ENCODE results near the gene CDC14C.

The CDC14C gene

DNA sequence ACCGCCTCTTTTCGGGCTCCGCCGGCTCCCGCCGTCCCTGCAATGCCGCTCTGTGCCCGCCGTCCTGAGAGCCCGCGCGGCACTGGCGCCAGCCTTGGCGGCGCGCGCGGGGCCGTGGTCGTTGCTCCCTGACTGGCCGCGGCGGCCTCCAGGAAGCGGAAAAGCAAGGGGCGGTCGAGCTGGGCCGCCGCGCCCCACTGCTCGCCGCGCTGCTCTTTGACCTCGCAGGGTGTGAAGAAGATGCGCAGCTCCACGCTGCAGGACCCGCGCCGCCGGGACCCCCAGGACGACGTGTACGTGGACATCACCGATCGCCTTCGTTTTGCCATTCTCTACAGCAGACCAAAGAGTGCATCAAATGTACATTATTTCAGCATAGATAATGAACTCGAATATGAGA is at the start of gene CDC14C:
CDC14C (plus strand) TSS at position 115 of the 400 bp plus-strand sequence; CDS start at position 241, 126 bp downstream.
- no peak for DNase-seq (ENCODE audit: low spot score)
- TF ChIP-seq, protein P1, sequence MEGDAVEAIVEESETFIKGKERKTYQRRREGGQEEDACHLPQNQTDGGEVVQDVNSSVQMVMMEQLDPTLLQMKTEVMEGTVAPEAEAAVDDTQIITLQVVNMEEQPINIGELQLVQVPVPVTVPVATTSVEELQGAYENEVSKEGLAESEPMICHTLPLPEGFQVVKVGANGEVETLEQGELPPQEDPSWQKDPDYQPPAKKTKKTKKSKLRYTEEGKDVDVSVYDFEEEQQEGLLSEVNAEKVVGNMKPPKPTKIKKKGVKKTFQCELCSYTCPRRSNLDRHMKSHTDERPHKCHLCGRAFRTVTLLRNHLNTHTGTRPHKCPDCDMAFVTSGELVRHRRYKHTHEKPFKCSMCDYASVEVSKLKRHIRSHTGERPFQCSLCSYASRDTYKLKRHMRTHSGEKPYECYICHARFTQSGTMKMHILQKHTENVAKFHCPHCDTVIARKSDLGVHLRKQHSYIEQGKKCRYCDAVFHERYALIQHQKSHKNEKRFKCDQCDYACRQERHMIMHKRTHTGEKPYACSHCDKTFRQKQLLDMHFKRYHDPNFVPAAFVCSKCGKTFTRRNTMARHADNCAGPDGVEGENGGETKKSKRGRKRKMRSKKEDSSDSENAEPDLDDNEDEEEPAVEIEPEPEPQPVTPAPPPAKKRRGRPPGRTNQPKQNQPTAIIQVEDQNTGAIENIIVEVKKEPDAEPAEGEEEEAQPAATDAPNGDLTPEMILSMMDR (IDR thresholded peaks at IDR 0.05; ENCODE audit: extremely low read depth, missing control alignments): no peak

DNA sequence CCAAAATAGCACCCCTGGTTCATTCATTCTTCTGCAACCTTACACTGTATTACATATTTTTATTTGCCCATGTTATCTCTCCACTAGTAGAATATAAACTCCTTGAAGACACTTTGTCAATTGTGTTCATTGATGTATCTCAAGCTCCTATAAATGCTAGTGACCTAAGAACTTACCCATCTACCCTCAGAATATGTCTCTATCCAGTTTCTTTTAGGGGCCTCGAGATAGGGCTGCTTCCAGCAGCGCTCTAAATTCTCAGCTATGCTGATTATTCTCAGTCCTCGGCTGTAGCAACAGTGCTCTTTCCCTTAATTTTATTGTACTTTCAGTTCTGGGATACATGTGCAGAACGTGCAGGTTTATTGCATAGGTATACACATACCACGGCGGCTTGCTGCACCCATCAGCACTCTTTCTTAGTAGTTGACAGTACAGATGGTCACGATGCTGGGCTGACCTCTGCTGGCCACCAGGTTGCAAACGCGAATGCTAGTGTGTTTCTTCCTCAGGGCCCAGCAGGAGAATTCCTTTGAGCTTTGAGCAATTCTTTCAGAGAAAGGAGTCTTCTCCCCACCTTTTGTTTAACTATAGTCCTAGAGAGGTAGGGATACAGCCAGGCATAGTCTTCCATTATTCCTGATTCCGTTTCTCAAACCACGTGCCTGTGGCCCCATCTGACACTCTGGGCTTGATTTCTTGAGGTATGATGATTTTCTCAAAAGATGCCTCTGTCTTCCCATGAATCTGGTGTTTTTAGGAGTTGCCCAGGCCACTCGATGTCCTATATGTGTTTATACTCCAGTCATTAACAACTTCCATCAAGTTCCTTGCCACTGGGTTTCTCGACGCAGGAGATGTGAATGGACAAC is 49.1 kb upstream of the CDC14C start:
- DNase-seq (ENCODE audit: low spot score): no peak

DNA sequence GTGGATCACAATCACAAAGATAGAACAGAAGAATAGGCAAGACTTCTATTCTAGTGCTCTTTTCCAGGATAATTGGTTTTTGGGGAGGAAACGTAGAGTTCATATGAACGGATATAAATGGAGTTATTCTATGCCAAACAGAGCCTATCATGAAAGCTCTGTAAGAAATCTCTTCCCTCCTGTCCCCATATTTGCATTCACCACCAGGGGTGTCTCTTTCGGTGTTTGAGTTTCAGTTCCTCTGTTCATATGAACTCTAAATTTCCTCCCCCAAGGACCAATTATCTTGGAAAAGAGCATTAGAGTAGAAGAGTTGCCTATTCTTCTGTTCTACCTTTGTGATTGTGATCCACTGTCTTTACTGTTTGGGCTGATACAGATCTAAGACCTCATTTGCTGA is 48.3 kb upstream of the CDC14C start:
- no peak for DNase-seq (ENCODE audit: low spot score)

More for the DNA sequence above, 49.1 kb upstream of the CDC14C start:
- TF ChIP-seq, protein P1 (IDR thresholded peaks at IDR 0.05; ENCODE audit: extremely low read depth, missing control alignments): peak; percentile 15

DNA sequence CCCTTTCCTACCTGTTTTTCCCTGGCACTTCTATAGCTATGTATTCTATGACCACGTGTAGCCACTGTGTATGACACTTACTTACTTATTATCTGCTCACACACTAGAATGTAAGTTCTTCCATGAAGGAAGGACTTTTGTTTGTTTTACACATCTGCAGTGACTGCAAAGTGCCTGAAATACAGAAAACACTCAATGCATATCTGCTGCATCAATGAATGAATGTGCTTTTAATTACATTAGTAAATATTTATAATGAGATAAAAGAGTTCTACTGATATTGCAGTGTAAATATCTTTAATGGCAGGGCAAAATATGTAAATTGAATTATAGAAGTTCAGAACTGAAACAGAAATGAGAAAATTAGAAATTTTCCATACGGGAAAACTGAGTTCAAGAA is 43.5 kb upstream of the CDC14C start:
- TF ChIP-seq, protein P1 (IDR thresholded peaks at IDR 0.05; ENCODE audit: extremely low read depth, missing control alignments): no peak
- DNase-seq (ENCODE audit: low spot score): no peak

More for the DNA sequence above, 48.3 kb upstream of the CDC14C start:
- TF ChIP-seq, protein P1 (IDR thresholded peaks at IDR 0.05; ENCODE audit: extremely low read depth, missing control alignments): no peak

DNA sequence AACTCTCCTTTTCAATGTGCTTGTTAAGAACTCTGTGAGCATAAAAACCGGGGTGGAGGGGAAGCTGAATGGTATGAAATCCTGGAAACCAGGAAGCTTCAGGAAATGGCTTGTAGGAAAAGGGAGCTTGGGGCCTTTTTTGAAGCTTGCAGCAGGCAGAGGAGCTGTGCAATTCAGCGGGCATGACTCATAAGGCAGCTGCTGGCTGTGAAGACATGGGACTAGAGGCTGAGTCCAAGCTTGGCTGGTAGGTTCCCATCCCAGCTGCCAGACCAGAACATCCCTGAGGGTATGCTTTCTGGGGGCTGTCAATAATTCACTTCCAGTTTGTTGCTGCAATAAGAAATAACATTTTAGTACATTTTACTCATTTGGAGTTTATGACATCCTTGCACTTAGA is 36.8 kb upstream of the CDC14C start:
- no peak for DNase-seq (ENCODE audit: low spot score)
- TF ChIP-seq, protein P1 (IDR thresholded peaks at IDR 0.05; ENCODE audit: extremely low read depth, missing control alignments): no peak

DNA sequence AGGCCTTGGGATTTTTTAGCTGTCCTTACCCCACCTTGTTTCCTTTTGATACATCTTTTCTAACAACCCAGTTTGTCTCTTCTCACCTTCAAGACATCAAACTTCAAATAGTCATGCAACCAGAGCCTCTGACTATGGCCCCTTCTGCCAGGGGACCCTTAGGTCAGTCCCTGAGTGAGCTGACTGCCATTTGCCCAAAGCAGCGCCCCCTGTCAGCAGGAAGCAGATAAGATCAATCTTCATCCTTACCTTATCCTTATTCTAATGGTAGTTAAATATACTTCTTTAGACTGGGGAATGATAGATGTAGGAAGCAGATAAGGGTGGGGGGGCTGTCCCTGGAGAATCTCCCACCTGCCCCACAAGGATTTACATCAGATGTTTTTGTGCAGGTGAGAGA is 29.8 kb upstream of the CDC14C start:
- TF ChIP-seq, protein P1 (IDR thresholded peaks at IDR 0.05; ENCODE audit: extremely low read depth, missing control alignments): no peak
- DNase-seq (ENCODE audit: low spot score): no peak

DNA sequence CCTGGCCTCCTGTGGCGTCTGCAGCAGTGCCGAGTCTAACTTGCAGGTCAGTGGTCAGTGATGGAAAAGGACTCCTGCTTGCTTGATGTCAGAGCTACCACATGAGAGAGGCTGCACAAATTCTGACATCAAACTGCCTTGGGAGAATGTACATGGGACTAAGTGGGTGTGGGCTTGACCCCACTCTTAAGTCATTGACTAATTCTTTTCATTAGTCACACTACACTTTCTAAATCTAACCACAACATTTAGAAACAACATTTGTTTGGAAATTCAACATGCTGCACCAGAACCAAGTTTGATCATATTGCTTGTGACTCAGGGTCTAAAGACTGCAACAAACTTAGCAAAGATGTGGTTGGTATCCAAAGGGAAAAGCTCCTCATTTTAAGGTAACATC is 24.4 kb upstream of the CDC14C start:
- DNase-seq (ENCODE audit: low spot score): no peak
- TF ChIP-seq, protein P1 (IDR thresholded peaks at IDR 0.05; ENCODE audit: extremely low read depth, missing control alignments): no peak
